ENCODE results near the gene SELENON.

Gene SELENON

GRCh38 chr1:25765136-25765922, 34.7 kb upstream of the SELENON start:
- TF ChIP-seq CTCF (IDR thresholded peaks at IDR 0.05; ENCODE audit: insufficient read depth, low read depth, low read length, missing control alignments), result no peak
- H3K4me3 ChIP-seq (ENCODE audit: low read length), result no peak overlapping the region
- DNase-seq (ENCODE audit: low read depth), result no peak

- no peak for DNase-seq (ENCODE audit: low read depth)
- no peak overlapping the region for H3K4me3 ChIP-seq (ENCODE audit: low read length)
- TF ChIP-seq CTCF (IDR thresholded peaks at IDR 0.05; ENCODE audit: insufficient read depth, low read depth, low read length, missing control alignments), result no peak
Observed at GRCh38 chr1:25765923-25766589, 33.9 kb upstream of the SELENON start.

- TF ChIP-seq CTCF (IDR thresholded peaks at IDR 0.05; ENCODE audit: insufficient read depth, low read depth, low read length, missing control alignments), result no peak
- peak; percentile 11 for DNase-seq (ENCODE audit: low read depth)
- H3K4me3 ChIP-seq (ENCODE audit: low read length), result no peak overlapping the region
Observed at GRCh38 chr1:25766721-25767436, 33.1 kb upstream of the SELENON start.

GRCh38 chr1:25767437-25767770, 32.6 kb upstream of the SELENON start:
- no peak overlapping the region for H3K4me3 ChIP-seq (ENCODE audit: low read length)
- DNase-seq (ENCODE audit: low read depth), result no peak
- no peak for TF ChIP-seq CTCF (IDR thresholded peaks at IDR 0.05; ENCODE audit: insufficient read depth, low read depth, low read length, missing control alignments)

GRCh38 chr1:25768999-25769398, 31.0 kb upstream of the SELENON start:
- no peak overlapping the region for H3K4me3 ChIP-seq (ENCODE audit: low read length)
- no peak for TF ChIP-seq CTCF (IDR thresholded peaks at IDR 0.05; ENCODE audit: insufficient read depth, low read depth, low read length, missing control alignments)
- no peak for DNase-seq (ENCODE audit: low read depth)

- no peak for DNase-seq (ENCODE audit: low read depth)
- TF ChIP-seq CTCF (IDR thresholded peaks at IDR 0.05; ENCODE audit: insufficient read depth, low read depth, low read length, missing control alignments), result no peak
- no peak overlapping the region for H3K4me3 ChIP-seq (ENCODE audit: low read length)
Observed at GRCh38 chr1:25769625-25770383, 30.2 kb upstream of the SELENON start.
